Stimulated activated CD4-positive, alpha-beta T cell treated with anti-CD3 and anti-CD28 coated beads, Interleukin-1b, Interleukin-23, amount 100 ng/mL, for 4 hours (primary cell): ENCODE data around the gene PCDH11Y.
"Not testable (repeated sequence)": the region's sequence is repeated elsewhere in the genome, so short reads cannot be mapped to it uniquely, and the experiment has no call there.

ENCODE experiments used
- DNase-seq, 2 donors: peaks; one replicate each; pipeline ENCODE4 v3.0.0-alpha.2; 2020; ENCODE audit warnings: low read depth in 2 of 2

Gene PCDH11Y

GRCh38 chrY:5000057-5000456, at the start of gene PCDH11Y:
Gene PCDH11Y (plus strand): TSS chrY:5000296. CDS start chrY:5057100, 56,804 bp downstream.
- DNase-seq: not testable (repeated sequence)

- not testable (repeated sequence) for DNase-seq
These were observed 32.2 kb upstream of the PCDH11Y start for GRCh38 chrY:4967894-4968293.

GRCh38 chrY:4991743-4992400, 8.2 kb upstream of the PCDH11Y start:
- DNase-seq: not testable (repeated sequence)

GRCh38 chrY:4994892-4995291, 5.2 kb upstream of the PCDH11Y start:
- not testable (repeated sequence) for DNase-seq

GRCh38 chrY:5002476-5003184, 2.5 kb downstream of the PCDH11Y start:
- DNase-seq: not testable (repeated sequence)

- not testable (repeated sequence) for DNase-seq
These were observed 39.0 kb downstream of the PCDH11Y start for GRCh38 chrY:5038972-5039523.

GRCh38 chrY:5083017-5083416, 82.9 kb downstream of the PCDH11Y start:
- DNase-seq: not testable (repeated sequence)

- DNase-seq: not testable (repeated sequence)
These were observed 182.9 kb downstream of the PCDH11Y start for GRCh38 chrY:5182998-5183397.

GRCh38 chrY:5215116-5215515, 215.0 kb downstream of the PCDH11Y start:
- DNase-seq: not testable (repeated sequence)

GRCh38 chrY:5324931-5325330, 324.8 kb downstream of the PCDH11Y start:
- DNase-seq: not testable (repeated sequence)

- not testable (repeated sequence) for DNase-seq
These were observed 342.1 kb downstream of the PCDH11Y start for GRCh38 chrY:5342220-5342619.

GRCh38 chrY:5543705-5544104, 543.6 kb downstream of the PCDH11Y start:
- DNase-seq: not testable (repeated sequence)

GRCh38 chrY:5638589-5638988, 638.5 kb downstream of the PCDH11Y start:
- not testable (repeated sequence) for DNase-seq

- DNase-seq: not testable (repeated sequence)
These were observed 679.2 kb downstream of the PCDH11Y start for GRCh38 chrY:5679265-5679664.

- not testable (repeated sequence) for DNase-seq
These were observed 708.6 kb downstream of the PCDH11Y start for GRCh38 chrY:5708727-5709126.

GRCh38 chrY:5709788-5710381, 709.8 kb downstream of the PCDH11Y start:
- DNase-seq: not testable (repeated sequence)

- DNase-seq: not testable (repeated sequence)
These were observed 761.3 kb downstream of the PCDH11Y start for GRCh38 chrY:5761403-5761802.

GRCh38 chrY:5776485-5776884, 776.4 kb downstream of the PCDH11Y start:
- not testable (repeated sequence) for DNase-seq
